Left kidney (tissue), 2 donors: Measurements from ENCODE around the gene SGF29. TPM values are rescaled to one million over a fixed set of nuclear protein-coding genes. Genes with fewer than 3 reads are reported as not detected.
"Not testable (repeated sequence)": the region's sequence is repeated elsewhere in the genome, so short reads cannot be mapped to it uniquely, and the experiment has no call there.

Source experiments
- DNase-seq: peaks from one replicate; pipeline ENCODE4 v3.0.0-alpha.2; 2013
- polyA plus RNA-seq: library from polyadenylated mRNA; unstranded; fragments of 120-200 nt; gene quantifications from one replicate; pipeline ENCODE4 v1.2.1, GENCODE V29; 2013; ENCODE audit not compliant: insufficient read length

Gene SGF29
- polyA plus RNA-seq, 1 donor = 21.4 TPM

GRCh38 chr16:28561557-28562187 lies 8.0 kb downstream of the SGF29 start:
- no peak for DNase-seq

DNA sequence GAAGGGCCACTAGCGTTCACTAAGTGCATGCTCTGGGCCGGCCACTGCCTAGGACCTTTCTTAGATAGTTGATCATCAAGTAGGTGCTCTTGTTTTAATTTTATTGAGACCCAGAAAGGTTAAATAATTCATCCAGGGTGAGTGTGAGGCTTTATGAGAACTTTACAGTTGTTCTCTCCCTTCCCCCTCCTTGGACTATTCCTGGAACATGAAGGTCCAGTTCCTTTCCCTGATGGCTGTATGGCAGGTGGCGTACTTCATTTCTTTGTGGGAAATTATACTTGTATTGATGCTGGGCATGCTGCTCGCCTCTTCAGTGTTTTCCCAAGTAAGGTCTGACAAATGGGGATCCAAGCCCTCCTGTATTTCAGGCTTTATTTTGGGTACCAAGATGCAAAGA lies 8.5 kb downstream of the SGF29 start:
- no peak for DNase-seq

GRCh38 chr16:28563218-28563617 lies 9.5 kb downstream of the SGF29 start:
- no peak for DNase-seq

- DNase-seq = not testable (repeated sequence)
Observed at GRCh38 chr16:28566233-28566925, 12.7 kb downstream of the SGF29 start.

DNA sequence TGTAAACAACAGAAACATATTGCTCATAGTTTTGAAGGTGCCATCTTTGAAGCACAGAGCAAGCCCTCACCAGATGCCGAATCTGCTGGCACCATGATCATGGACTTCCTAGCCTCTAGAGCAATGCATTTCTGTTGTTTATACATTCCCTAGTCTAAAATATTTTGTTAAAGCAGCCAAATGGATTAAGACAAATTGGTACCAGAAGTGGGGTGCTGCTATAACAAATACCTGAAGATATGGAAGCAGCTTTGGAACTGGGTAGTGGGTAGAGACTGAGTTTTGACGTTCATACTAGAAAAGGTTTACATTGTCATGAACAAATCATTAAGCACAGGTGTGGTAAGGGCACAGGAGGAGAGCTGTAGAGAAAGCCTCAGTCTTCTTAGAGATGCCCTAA lies 13.6 kb downstream of the SGF29 start:
- DNase-seq = no peak

- no peak for DNase-seq
Observed at GRCh38 chr16:28569021-28569420, 15.3 kb downstream of the SGF29 start.

GRCh38 chr16:28569968-28570752 lies 16.4 kb downstream of the SGF29 start:
- no peak for DNase-seq

- DNase-seq = peak; percentile 79
Observed at GRCh38 chr16:28572696-28573510, 19.2 kb downstream of the SGF29 start.

DNA sequence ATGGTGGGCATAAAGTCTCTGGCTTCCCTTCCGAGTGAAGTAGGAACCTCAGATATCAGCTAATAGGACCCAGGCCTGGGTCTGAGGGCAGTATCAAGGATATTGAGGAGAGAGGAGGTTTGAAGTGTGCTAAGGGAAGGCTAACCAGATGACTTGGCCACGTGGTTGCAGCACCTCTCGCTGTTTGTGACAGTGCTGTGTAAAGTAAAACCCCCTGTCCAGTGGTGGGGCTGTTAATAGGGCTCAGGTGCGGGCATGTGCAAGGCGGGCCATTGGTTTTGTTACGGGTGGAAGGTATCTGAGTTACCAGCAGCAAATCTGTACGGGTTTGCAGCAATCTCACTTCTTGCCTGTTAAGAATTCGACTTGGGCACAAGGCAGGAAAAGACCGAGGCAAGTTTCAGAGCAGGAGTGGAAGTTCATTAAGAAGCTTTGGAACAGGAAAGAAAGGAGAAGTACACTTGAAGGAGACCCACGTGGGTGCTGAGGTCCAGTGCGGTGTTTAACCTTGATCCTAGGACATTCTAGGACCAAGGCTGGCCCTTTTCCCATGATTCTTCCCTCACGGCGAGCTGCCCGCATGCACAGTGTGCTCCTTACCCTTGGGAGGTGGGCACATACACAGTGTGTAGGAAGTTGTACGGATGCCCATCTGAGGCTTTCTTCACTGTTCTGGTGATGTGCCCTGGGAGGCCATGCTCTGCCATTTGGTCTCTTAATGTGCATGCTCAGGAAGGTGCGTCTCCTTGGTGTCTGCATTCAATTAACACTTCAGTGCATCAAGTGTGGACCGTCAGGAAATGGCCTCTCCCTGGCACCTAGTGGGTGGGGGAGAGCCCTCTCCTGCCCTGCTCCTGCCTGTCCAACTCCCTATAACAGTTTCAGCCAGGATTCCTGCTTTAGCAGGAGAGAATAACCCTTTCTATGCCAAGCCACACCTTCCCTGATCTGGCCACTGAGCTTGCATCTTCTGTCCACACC lies 20.3 kb downstream of the SGF29 start:
- no peak for DNase-seq

DNA sequence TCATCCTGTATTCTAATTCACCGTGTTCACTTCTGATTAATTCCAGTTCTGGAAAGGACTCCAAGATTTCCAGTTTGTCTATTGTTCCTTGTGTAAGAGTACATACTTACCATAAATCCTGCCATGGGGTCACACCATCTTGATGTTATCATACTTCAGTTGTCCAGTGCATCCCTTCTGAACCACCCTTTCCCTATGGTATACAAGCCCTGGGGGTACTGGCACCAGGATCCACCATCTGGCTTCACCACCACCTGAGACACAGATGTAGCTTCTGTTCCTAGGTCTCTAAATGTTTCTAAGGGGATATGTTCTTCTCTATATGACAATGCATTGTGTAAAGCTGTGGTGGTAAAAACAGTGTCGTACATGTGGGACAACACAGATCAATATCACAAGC lies 21.2 kb downstream of the SGF29 start:
- no peak for DNase-seq

GRCh38 chr16:28575446-28576109 lies 21.9 kb downstream of the SGF29 start:
- DNase-seq = no peak

DNA sequence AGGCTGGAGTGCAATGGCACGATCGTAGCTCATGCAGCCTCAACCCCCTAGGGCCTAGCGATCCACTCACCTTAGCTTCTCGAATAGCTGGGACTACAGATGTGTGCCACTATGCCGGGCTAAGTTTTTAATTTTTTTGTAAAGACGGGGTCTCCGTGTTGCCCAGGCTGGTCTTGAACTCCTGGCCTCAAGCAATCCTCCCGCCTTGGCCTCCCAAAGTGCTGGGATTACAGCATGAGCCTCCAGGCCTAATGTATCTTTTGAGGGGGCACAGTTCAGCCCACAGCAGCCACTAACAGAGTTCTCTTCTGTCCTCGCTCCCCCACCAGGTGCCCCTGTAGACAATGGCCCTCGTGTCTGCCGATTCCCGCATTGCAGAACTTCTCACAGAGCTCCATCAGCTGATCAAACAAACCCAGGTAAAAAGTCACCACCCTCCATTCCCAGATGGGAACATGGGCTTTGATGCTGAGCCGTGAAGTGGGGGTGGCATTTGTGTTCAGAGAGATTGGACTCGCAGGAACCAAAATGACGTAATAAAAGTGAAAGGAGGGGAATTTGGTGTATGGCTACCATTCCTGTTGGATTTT lies 27.1 kb downstream of the SGF29 start:
- no peak for DNase-seq

DNA sequence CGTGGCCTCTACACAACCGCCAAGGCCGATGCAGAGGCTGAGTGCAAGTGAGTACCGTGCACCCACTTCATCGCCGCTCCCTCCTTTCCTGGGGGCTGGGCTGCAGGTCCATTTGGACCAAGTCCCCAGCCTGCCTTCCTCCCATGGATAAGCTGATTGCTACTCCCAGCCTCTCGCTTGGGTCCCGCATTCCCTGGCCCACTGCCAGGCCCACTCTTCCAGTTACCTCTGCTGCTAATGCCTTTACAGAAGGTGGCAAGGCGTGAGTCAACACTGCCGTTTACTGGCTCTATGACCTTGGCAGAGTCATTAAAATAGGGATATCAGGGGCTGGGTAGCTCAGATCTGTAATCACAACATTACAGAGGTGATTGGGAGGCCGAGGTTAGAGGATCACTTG lies 32.0 kb downstream of the SGF29 start:
- DNase-seq = no peak

DNA sequence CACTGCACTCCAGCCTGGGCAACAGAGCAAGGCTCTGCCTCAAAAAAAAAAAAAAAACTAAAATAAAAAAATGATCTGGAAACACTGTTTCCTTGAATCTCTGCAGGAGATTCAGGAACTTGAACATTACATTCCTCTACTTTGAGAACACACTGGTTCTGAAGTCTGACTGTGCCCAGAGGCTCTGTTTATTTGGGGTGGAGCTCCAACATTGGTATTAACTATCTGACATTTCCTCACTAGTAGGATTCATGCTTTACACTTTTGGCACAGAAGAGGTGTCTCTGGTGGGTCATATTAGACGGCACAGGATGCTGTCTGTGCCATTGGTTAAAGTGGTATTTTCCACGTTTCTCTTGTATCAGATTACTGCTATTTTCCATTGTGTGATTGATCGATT lies 32.7 kb downstream of the SGF29 start:
- no peak for DNase-seq

DNA sequence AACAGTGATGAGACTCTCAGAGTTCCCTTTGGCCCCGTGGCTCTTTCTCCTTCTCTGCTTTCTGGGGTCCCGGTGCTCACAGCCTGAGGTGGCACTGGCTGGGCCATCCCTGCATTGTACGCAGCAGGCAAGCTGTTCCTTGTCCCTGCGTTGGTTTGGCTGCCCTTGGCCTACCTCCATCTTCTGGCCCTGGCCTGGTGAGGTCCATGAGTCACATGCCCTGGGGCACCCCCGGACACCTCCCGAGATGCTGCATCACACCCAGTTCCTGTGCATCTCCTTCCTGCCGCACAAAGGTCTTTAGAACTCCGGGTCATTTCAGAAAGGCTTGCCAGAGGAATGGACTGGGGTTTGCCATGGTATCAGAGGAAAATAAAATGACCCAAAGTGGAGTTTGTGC lies 33.7 kb downstream of the SGF29 start:
- no peak for DNase-seq

- no peak for DNase-seq
Observed at GRCh38 chr16:28589069-28589468, 35.3 kb downstream of the SGF29 start.

GRCh38 chr16:28589930-28590329 lies 36.2 kb downstream of the SGF29 start:
- no peak for DNase-seq

GRCh38 chr16:28590384-28591340 lies 36.9 kb downstream of the SGF29 start:
- no peak for DNase-seq

DNA sequence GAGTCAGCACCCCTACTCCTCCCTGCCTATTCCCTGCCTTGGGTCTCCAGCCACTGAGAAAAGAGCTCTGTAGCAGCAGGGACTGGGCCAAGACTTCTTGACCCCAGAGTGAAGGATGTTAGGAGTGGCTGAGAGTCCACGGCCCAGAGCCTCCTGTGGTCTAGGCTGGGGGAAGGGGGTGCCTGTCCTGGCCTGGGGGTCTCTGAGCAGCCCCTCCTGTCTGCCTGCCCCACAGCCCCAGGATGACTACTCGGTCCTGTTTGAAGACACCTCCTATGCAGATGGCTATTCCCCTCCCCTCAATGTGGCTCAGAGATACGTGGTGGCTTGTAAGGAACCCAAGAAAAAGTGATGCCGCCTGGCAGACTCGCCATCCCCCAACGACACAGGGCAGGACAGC lies 37.6 kb downstream of the SGF29 start:
- DNase-seq = no peak
